HEK293 (cell line): Measurements from ENCODE around the gene RABAC1.
A peak's percentile ranks its signal among the peaks of the same experiment; 100 is the strongest.

Experiments
- GLI2 ChIP-seq: fragments of 450-650 bp; formaldehyde crosslinking; IDR thresholded peaks from 2 replicates; pipeline ENCODE4; 2017; ENCODE audit warnings: missing biosample characterization, missing genetic modification characterization, low read depth, borderline replicate concordance
- GLIS1 ChIP-seq: fragments of 450-650 bp; formaldehyde crosslinking; IDR thresholded peaks from 2 replicates; pipeline ENCODE4 v1.5.1; 2016; ENCODE audit warnings: missing biosample characterization, missing genetic modification characterization
- GLIS2 ChIP-seq: fragments of 450-650 bp; formaldehyde crosslinking; IDR thresholded peaks from 2 replicates; pipeline ENCODE4 v1.5.1; 2016; ENCODE audit warnings: missing biosample characterization, missing genetic modification characterization
- KLF16 ChIP-seq: fragments of 450-650 bp; formaldehyde crosslinking; IDR thresholded peaks from 2 replicates; pipeline ENCODE4 v1.5.1; 2017; ENCODE audit warnings: missing biosample characterization, missing genetic modification characterization
- KLF7 ChIP-seq: fragments of 450-650 bp; formaldehyde crosslinking; IDR thresholded peaks from 2 replicates; pipeline ENCODE4 v1.5.1; 2016; ENCODE audit warnings: missing biosample characterization, missing genetic modification characterization, borderline replicate concordance
- OVOL3 ChIP-seq: fragments of 450-650 bp; formaldehyde crosslinking; IDR thresholded peaks from 2 replicates; pipeline ENCODE4 v1.5.1; 2016; ENCODE audit warnings: missing biosample characterization, missing genetic modification characterization
- PATZ1 ChIP-seq: fragments of 450-650 bp; formaldehyde crosslinking; IDR thresholded peaks from 2 replicates; pipeline ENCODE4 v1.5.1; 2016; ENCODE audit warnings: missing biosample characterization, missing genetic modification characterization
- PRDM10 ChIP-seq: fragments of 450-650 bp; formaldehyde crosslinking; IDR thresholded peaks from 2 replicates; pipeline ENCODE4 v1.5.1; 2016; ENCODE audit warnings: missing biosample characterization, missing genetic modification characterization
- ZFP69B ChIP-seq: fragments of 450-650 bp; formaldehyde crosslinking; IDR thresholded peaks from 2 replicates; pipeline ENCODE4 v1.5.1; 2016; ENCODE audit warnings: missing biosample characterization, missing genetic modification characterization
- ZNF223 ChIP-seq: fragments of 450-650 bp; formaldehyde crosslinking; IDR thresholded peaks from 2 replicates; pipeline ENCODE4 v1.5.1; 2016; ENCODE audit warnings: missing biosample characterization, missing genetic modification characterization
- ZNF335 ChIP-seq: fragments of 450-650 bp; formaldehyde crosslinking; conservative IDR thresholded peaks from 2 replicates; pipeline ENCODE4 v1.5.1; 2016; ENCODE audit warnings: missing biosample characterization, missing genetic modification characterization
- ZNF394 ChIP-seq: fragments of 450-650 bp; formaldehyde crosslinking; IDR thresholded peaks from 2 replicates; pipeline ENCODE4 v1.5.1; 2016; ENCODE audit warnings: missing biosample characterization, missing genetic modification characterization, mild to moderate bottlenecking, moderate library complexity, borderline replicate concordance
- ZNF404 ChIP-seq: fragments of 450-650 bp; formaldehyde crosslinking; IDR thresholded peaks from 2 replicates; pipeline ENCODE4 v1.5.1; 2017; ENCODE audit warnings: missing biosample characterization, missing genetic modification characterization
- ZNF529 ChIP-seq: fragments of 450-650 bp; formaldehyde crosslinking; IDR thresholded peaks from 2 replicates; pipeline ENCODE4 v1.5.1; 2017; ENCODE audit warnings: missing genetic modification characterization, missing biosample characterization; ENCODE audit not compliant: insufficient replicate concordance
- ZNF558 ChIP-seq: fragments of 450-650 bp; formaldehyde crosslinking; IDR thresholded peaks from 2 replicates; pipeline ENCODE4 v1.5.1; 2016; ENCODE audit warnings: missing biosample characterization, missing genetic modification characterization
- ZNF623 ChIP-seq: fragments of 450-650 bp; formaldehyde crosslinking; IDR thresholded peaks from 2 replicates; pipeline ENCODE4 v1.5.1; 2016; ENCODE audit warnings: missing biosample characterization, missing genetic modification characterization
- ZNF76 ChIP-seq: fragments of 450-650 bp; formaldehyde crosslinking; IDR thresholded peaks from 2 replicates; pipeline ENCODE4; 2016; ENCODE audit warnings: low read depth, missing biosample characterization, missing genetic modification characterization, borderline replicate concordance
- ZNF792 ChIP-seq: fragments of 450-650 bp; formaldehyde crosslinking; IDR thresholded peaks from 2 replicates; pipeline ENCODE4 v1.5.1; 2016; ENCODE audit warnings: missing biosample characterization, missing genetic modification characterization
- ZNF843 ChIP-seq: fragments of 450-650 bp; formaldehyde crosslinking; IDR thresholded peaks from 2 replicates; pipeline ENCODE4 v1.5.1; 2016; ENCODE audit warnings: missing biosample characterization, missing genetic modification characterization
- TF ChIP-seq, protein P1 (sequence below): fragments of 450-650 bp; formaldehyde crosslinking; IDR thresholded peaks from 2 replicates; pipeline ENCODE4 v1.5.1; 2016; ENCODE audit warnings: missing biosample characterization, missing genetic modification characterization
- TF ChIP-seq, protein P2 (sequence below): fragments of 450-650 bp; formaldehyde crosslinking; IDR thresholded peaks from 2 replicates; pipeline ENCODE4 v1.5.1; 2016; ENCODE audit warnings: missing biosample characterization, missing genetic modification characterization
- TF ChIP-seq, protein P3 (sequence below): fragments of 450-650 bp; formaldehyde crosslinking; IDR thresholded peaks from 2 replicates; pipeline ENCODE4 v1.5.1; 2016; ENCODE audit warnings: missing biosample characterization, missing genetic modification characterization, borderline replicate concordance

Gene RABAC1

DNA sequence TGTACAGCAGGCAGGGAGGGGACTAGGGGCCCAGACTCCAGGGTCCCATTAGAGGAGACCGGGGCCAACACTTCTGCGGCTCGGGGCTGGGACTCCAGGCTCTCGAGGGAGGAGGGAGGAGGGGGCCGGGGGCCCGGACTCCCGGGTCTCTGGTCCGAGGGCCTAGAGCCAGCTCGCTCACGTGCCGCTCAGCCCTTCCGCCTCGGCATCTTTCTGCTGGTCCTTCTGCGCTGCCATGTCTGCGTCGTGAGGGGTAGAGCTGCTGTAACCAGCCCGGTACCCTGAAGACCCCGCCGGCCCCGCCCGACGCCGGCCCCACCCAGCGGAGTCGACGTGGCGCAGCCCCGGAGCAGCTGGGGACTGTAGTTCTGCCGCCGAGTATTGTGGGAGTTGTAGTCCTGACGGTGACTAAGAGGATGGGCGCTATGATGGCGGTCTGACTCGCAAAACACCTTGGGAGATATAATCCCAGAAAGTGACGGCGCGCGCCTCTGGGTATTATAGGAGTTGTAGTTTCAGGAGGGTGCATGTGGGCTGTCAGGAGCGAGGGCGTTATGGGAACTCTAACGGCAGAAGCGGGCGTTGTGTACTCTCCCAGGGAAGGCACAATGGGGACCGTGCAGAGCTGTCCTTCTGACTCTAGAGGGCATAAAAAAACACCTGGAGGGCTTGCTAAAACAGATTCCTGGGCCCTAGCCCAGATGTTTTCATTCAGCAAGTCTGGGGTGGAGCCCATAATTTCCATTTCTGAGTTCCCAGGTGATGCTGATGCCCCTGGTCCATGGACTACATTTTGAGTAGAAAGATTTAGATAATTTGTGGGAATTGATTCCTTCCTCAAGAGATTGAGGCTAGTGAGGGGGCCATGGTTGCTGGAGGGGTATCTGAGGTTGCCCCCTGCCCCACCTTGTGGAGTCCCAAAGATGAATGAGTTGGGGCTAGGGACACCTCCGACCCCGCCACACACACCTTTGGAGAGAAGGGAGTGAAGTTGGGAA, at the start of gene RABAC1 (continued):
- TF ChIP-seq KLF16 (tag by site-specific recombination) (peak; percentile 31; the same call in 1 of the 2 replicates), ZNF843 (tag by site-specific recombination) (no peak; the same call in 1 of the 2 replicates), ZNF394 (tag by site-specific recombination) (peak; percentile 55; the same call in 1 of the 2 replicates), ZNF76 (tag by site-specific recombination) (peak; percentile 99), GLI2 (tag by site-specific recombination) (no peak), KLF7 (tag by site-specific recombination) (peak; percentile 99), ZNF792 (tag by site-specific recombination) (no peak), OVOL3 (tag by site-specific recombination) (no peak), GLIS2 (tag by site-specific recombination) (peak; percentile 91), ZNF558 (tag by site-specific recombination) (peak; percentile 24; the same call in 1 of the 2 replicates), ZNF404 (tag by site-specific recombination) (no peak), ZNF529 (tag by site-specific recombination) (no peak), ZFP69B (tag by site-specific recombination) (no peak), ZNF223 (tag by site-specific recombination) (no peak), ZNF623 (tag by site-specific recombination) (no peak), GLIS1 (tag by site-specific recombination) (peak; percentile 88), PRDM10 (tag by site-specific recombination) (peak; percentile 70), ZNF335 (tag by site-specific recombination) (peak; percentile 88), PATZ1 (peak; percentile 92)
- TF ChIP-seq, protein P1, sequence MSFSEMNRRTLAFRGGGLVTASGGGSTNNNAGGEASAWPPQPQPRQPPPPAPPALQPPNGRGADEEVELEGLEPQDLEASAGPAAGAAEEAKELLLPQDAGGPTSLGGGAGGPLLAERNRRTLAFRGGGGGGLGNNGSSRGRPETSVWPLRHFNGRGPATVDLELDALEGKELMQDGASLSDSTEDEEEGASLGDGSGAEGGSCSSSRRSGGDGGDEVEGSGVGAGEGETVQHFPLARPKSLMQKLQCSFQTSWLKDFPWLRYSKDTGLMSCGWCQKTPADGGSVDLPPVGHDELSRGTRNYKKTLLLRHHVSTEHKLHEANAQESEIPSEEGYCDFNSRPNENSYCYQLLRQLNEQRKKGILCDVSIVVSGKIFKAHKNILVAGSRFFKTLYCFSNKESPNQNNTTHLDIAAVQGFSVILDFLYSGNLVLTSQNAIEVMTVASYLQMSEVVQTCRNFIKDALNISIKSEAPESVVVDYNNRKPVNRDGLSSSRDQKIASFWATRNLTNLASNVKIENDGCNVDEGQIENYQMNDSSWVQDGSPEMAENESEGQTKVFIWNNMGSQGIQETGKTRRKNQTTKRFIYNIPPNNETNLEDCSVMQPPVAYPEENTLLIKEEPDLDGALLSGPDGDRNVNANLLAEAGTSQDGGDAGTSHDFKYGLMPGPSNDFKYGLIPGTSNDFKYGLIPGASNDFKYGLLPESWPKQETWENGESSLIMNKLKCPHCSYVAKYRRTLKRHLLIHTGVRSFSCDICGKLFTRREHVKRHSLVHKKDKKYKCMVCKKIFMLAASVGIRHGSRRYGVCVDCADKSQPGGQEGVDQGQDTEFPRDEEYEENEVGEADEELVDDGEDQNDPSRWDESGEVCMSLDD (tag by site-specific recombination), result 0 out of 2 replicates have a peak, but pooled peaks have one; percentile 15
- TF ChIP-seq, protein P2, sequence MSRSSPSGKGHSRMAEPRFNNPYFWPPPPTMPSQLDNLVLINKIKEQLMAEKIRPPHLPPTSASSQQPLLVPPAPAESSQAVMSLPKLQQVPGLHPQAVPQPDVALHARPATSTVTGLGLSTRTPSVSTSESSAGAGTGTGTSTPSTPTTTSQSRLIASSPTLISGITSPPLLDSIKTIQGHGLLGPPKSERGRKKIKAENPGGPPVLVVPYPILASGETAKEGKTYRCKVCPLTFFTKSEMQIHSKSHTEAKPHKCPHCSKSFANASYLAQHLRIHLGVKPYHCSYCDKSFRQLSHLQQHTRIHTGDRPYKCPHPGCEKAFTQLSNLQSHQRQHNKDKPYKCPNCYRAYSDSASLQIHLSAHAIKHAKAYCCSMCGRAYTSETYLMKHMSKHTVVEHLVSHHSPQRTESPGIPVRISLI (tag by site-specific recombination), result peak; percentile 66
- TF ChIP-seq, protein P3, sequence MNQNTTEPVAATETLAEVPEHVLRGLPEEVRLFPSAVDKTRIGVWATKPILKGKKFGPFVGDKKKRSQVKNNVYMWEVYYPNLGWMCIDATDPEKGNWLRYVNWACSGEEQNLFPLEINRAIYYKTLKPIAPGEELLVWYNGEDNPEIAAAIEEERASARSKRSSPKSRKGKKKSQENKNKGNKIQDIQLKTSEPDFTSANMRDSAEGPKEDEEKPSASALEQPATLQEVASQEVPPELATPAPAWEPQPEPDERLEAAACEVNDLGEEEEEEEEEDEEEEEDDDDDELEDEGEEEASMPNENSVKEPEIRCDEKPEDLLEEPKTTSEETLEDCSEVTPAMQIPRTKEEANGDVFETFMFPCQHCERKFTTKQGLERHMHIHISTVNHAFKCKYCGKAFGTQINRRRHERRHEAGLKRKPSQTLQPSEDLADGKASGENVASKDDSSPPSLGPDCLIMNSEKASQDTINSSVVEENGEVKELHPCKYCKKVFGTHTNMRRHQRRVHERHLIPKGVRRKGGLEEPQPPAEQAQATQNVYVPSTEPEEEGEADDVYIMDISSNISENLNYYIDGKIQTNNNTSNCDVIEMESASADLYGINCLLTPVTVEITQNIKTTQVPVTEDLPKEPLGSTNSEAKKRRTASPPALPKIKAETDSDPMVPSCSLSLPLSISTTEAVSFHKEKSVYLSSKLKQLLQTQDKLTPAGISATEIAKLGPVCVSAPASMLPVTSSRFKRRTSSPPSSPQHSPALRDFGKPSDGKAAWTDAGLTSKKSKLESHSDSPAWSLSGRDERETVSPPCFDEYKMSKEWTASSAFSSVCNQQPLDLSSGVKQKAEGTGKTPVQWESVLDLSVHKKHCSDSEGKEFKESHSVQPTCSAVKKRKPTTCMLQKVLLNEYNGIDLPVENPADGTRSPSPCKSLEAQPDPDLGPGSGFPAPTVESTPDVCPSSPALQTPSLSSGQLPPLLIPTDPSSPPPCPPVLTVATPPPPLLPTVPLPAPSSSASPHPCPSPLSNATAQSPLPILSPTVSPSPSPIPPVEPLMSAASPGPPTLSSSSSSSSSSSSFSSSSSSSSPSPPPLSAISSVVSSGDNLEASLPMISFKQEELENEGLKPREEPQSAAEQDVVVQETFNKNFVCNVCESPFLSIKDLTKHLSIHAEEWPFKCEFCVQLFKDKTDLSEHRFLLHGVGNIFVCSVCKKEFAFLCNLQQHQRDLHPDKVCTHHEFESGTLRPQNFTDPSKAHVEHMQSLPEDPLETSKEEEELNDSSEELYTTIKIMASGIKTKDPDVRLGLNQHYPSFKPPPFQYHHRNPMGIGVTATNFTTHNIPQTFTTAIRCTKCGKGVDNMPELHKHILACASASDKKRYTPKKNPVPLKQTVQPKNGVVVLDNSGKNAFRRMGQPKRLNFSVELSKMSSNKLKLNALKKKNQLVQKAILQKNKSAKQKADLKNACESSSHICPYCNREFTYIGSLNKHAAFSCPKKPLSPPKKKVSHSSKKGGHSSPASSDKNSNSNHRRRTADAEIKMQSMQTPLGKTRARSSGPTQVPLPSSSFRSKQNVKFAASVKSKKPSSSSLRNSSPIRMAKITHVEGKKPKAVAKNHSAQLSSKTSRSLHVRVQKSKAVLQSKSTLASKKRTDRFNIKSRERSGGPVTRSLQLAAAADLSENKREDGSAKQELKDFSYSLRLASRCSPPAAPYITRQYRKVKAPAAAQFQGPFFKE, result no peak
